Sigmoid colon (tissue), 3 donors: Measurements from ENCODE around the gene TMEM63B.

ENCODE experiments used
- POLR2A ChIP-seq, 2 donors: fragments of 450-650 bp; IDR thresholded peaks; one replicate each; pipeline ENCODE4 v1.6.1; 2016; ENCODE audit warnings: antibody characterized with exemption in 2 of 2, mild to moderate bottlenecking in 2 of 2, moderate library complexity in 2 of 2
- TF ChIP-seq, protein P1 (sequence below), 4 experiments: fragments of 450-650 bp in 3 of 4; fragments of 200-600 bp in 1 of 4; IDR thresholded peaks; one replicate each; pipeline ENCODE4 v1.5.1; 2016 to 2019; ENCODE audit warnings: antibody characterized with exemption in 4 of 4, mild to moderate bottlenecking in 3 of 4, moderate library complexity in 2 of 4

- no peak for TF ChIP-seq POLR2A (IDR thresholded peaks at IDR 0.05)
- TF ChIP-seq, protein P1, sequence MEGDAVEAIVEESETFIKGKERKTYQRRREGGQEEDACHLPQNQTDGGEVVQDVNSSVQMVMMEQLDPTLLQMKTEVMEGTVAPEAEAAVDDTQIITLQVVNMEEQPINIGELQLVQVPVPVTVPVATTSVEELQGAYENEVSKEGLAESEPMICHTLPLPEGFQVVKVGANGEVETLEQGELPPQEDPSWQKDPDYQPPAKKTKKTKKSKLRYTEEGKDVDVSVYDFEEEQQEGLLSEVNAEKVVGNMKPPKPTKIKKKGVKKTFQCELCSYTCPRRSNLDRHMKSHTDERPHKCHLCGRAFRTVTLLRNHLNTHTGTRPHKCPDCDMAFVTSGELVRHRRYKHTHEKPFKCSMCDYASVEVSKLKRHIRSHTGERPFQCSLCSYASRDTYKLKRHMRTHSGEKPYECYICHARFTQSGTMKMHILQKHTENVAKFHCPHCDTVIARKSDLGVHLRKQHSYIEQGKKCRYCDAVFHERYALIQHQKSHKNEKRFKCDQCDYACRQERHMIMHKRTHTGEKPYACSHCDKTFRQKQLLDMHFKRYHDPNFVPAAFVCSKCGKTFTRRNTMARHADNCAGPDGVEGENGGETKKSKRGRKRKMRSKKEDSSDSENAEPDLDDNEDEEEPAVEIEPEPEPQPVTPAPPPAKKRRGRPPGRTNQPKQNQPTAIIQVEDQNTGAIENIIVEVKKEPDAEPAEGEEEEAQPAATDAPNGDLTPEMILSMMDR (IDR thresholded peaks at IDR 0.05): no peak
These were observed 53.5 kb downstream of the TMEM63B start for GRCh38 chr6:44180886-44181285.
